ENCODE measurements around the gene SPATA13. TPM values are rescaled to one million over a fixed set of nuclear protein-coding genes. Genes with fewer than 3 reads are reported as not detected.

The SPATA13 gene
- total RNA-seq, 1 experiment from 2014 or later: 10.5 TPM

GRCh38 chr13:24279327-24280110 is 119.0 kb downstream of the SPATA13 start:
- no peaks in the 10 kb centered on the region for H3K36me3 Mint-ChIP-seq (ENCODE audit: insufficient read depth, unreplicated experiment)
- intact Hi-C loops (cut with micrococcal nuclease; ENCODE audit: unreplicated experiment): no loop called here
- no peak overlapping the region for H3K27ac Mint-ChIP-seq (ENCODE audit: unreplicated experiment)
- Histone ChIP-seq H3K27me3 (replicated peaks; ENCODE audit: control insufficient read depth, insufficient read depth, low read length) (no peaks in the 10 kb centered on the region), H3K9me3 (no peaks in the 10 kb centered on the region), H3K4me3 (ENCODE audit: low read depth, low read length) (no peak overlapping the region), H3K36me3 (ENCODE audit: control insufficient read depth, insufficient read depth, low read length) (no peaks in the 10 kb centered on the region; the same call in 1 of the 2 replicates), H3K4me1 (no peaks in the 10 kb centered on the region)
- H3K27me3 Mint-ChIP-seq (ENCODE audit: insufficient read depth, unreplicated experiment): no peaks in the 10 kb centered on the region
- TF ChIP-seq CTCF (IDR thresholded peaks at IDR 0.05; ENCODE audit: insufficient read depth in 1 of 2, low read depth in 1 of 2, low read length in 1 of 2, severe bottlenecking in 1 of 2, unreplicated experiment in 1 of 2): no peak
- no TSS peak for BruUV-seq (replicated peaks)
- H3K4me1 Mint-ChIP-seq (ENCODE audit: low read depth, unreplicated experiment): no peaks in the 10 kb centered on the region
- no peak overlapping the region for H3K4me3 Mint-ChIP-seq (ENCODE audit: unreplicated experiment)
- DNase-seq: no peak
- ChIA-PET CTCF (interaction anchor here (0.7 kb wide), 1 partner anchor 10 kb away, joined by 3 read pairs; no protein-coding TSS in a partner anchor), POLR2A (no interaction called here)
- H3K9me3 Mint-ChIP-seq (ENCODE audit: unreplicated experiment): no peaks in the 10 kb centered on the region

DNA sequence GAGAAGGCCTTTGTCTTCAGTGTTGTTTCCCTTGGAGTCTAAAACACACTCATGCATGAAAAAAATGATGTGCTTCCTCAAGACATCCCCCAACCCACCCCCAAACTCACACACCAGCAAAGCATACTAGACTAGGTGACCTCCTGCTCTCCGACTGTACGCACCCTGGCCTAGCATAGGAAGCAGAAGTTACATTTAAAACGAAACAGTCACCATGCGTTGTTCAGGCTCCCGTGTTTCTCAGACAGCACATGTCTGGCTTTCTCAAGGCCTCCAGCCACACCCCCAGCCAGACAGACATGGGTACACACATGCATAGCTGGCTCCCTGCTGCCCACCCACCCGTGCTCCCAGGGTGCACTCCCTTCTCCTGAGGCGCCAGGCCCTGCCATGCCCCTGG is 120.2 kb downstream of the SPATA13 start:
- H3K27me3 ChIP-seq (replicated peaks; ENCODE audit: control insufficient read depth, insufficient read depth, low read length): no peaks in the 10 kb centered on the region
- Mint-ChIP-seq H3K4me3 (ENCODE audit: unreplicated experiment) (no peak overlapping the region), H3K4me1 (ENCODE audit: low read depth, unreplicated experiment) (no peaks in the 10 kb centered on the region), H3K27me3 (ENCODE audit: insufficient read depth, unreplicated experiment) (no peaks in the 10 kb centered on the region), H3K9me3 (ENCODE audit: unreplicated experiment) (no peaks in the 10 kb centered on the region), H3K27ac (ENCODE audit: unreplicated experiment) (no peak overlapping the region), H3K36me3 (ENCODE audit: insufficient read depth, unreplicated experiment) (no peaks in the 10 kb centered on the region)
- no TSS peak for BruUV-seq (replicated peaks)
- TF ChIP-seq CTCF (IDR thresholded peaks at IDR 0.05; ENCODE audit: insufficient read depth in 1 of 2, low read depth in 1 of 2, low read length in 1 of 2, severe bottlenecking in 1 of 2, unreplicated experiment in 1 of 2): no peak
- DNase-seq: no peak
- H3K4me1 ChIP-seq: no peaks in the 10 kb centered on the region
- H3K36me3 ChIP-seq (ENCODE audit: control insufficient read depth, insufficient read depth, low read length): no peaks in the 10 kb centered on the region
- CTCF ChIA-PET: no interaction called here
- no peaks in the 10 kb centered on the region for H3K9me3 ChIP-seq
- intact Hi-C loops (cut with micrococcal nuclease; ENCODE audit: unreplicated experiment): no loop called here
- H3K4me3 ChIP-seq (ENCODE audit: low read depth, low read length): no peak overlapping the region
- POLR2A ChIA-PET: no interaction called here

GRCh38 chr13:24281188-24282008 is 120.9 kb downstream of the SPATA13 start:
- no peaks in the 10 kb centered on the region for H3K4me1 ChIP-seq
- no peaks in the 10 kb centered on the region for H3K9me3 ChIP-seq
- Mint-ChIP-seq H3K4me1 (ENCODE audit: low read depth, unreplicated experiment) (no peaks in the 10 kb centered on the region), H3K27ac (ENCODE audit: unreplicated experiment) (no peak overlapping the region), H3K9me3 (ENCODE audit: unreplicated experiment) (no peaks in the 10 kb centered on the region), H3K4me3 (ENCODE audit: unreplicated experiment) (no peak overlapping the region), H3K27me3 (ENCODE audit: insufficient read depth, unreplicated experiment) (no peaks in the 10 kb centered on the region), H3K36me3 (ENCODE audit: insufficient read depth, unreplicated experiment) (no peaks in the 10 kb centered on the region)
- ChIA-PET CTCF (no interaction called here), POLR2A (no interaction called here)
- DNase-seq: no peak
- intact Hi-C loops (cut with micrococcal nuclease; ENCODE audit: unreplicated experiment): no loop called here
- no peaks in the 10 kb centered on the region; the same call in 1 of the 2 replicates for H3K36me3 ChIP-seq (ENCODE audit: control insufficient read depth, insufficient read depth, low read length)
- no TSS peak for BruUV-seq (replicated peaks)
- no peak overlapping the region for H3K4me3 ChIP-seq (ENCODE audit: low read depth, low read length)
- TF ChIP-seq CTCF (IDR thresholded peaks at IDR 0.05; ENCODE audit: insufficient read depth in 1 of 2, low read depth in 1 of 2, low read length in 1 of 2, severe bottlenecking in 1 of 2, unreplicated experiment in 1 of 2): no peak
- no peaks in the 10 kb centered on the region for H3K27me3 ChIP-seq (replicated peaks; ENCODE audit: control insufficient read depth, insufficient read depth, low read length)

Data from Caco-2 (cell line).